Left kidney (tissue), 2 donors: ENCODE measurements around the gene GATAD2A. TPM values are rescaled to one million over a fixed set of nuclear protein-coding genes. Genes with fewer than 3 reads are reported as not detected.

Experiments
- DNase-seq: peaks from one replicate; pipeline ENCODE4 v3.0.0-alpha.2; 2013
- polyA plus RNA-seq: library from polyadenylated mRNA; unstranded; fragments of 120-200 nt; gene quantifications from one replicate; pipeline ENCODE4 v1.2.1, GENCODE V29; 2013; ENCODE audit not compliant: insufficient read length

The GATAD2A gene
- polyA plus RNA-seq, 1 donor = 43.1 TPM

GRCh38 chr19:19544257-19544953 is 138.9 kb downstream of the GATAD2A start:
- DNase-seq = no peak

- no peak for DNase-seq
Measured at GRCh38 chr19:19544954-19545591, 139.6 kb downstream of the GATAD2A start.

GRCh38 chr19:19545707-19546106 is 140.2 kb downstream of the GATAD2A start:
- DNase-seq = no peak

- DNase-seq = no peak
Measured at GRCh38 chr19:19546751-19547162, 141.3 kb downstream of the GATAD2A start.

GRCh38 chr19:19547674-19548336 is 142.3 kb downstream of the GATAD2A start:
- DNase-seq = no peak

- DNase-seq = no peak
Measured at GRCh38 chr19:19548915-19549759, 143.7 kb downstream of the GATAD2A start.

GRCh38 chr19:19549804-19550464 is 144.5 kb downstream of the GATAD2A start:
- DNase-seq = no peak

GRCh38 chr19:19550485-19550929 is 145.0 kb downstream of the GATAD2A start:
- DNase-seq = no peak

- DNase-seq = no peak
Measured at GRCh38 chr19:19550972-19551852, 145.7 kb downstream of the GATAD2A start.

- DNase-seq = no peak
Measured at GRCh38 chr19:19551853-19552192, 146.3 kb downstream of the GATAD2A start.

- DNase-seq = no peak
Measured at GRCh38 chr19:19552798-19553197, 147.3 kb downstream of the GATAD2A start.

- DNase-seq = no peak
Measured at GRCh38 chr19:19553670-19554069, 148.2 kb downstream of the GATAD2A start.

GRCh38 chr19:19554074-19555023 is 148.9 kb downstream of the GATAD2A start:
- no peak for DNase-seq

GRCh38 chr19:19558055-19558454 is 152.6 kb downstream of the GATAD2A start:
- no peak for DNase-seq

Other genes with a start within 250 kb of the GATAD2A start
- gene MEF2B, start 235.4 kb upstream of the GATAD2A start, polyA plus RNA-seq = 1.8 TPM
- gene BORCS8, start 213.5 kb upstream of the GATAD2A start, polyA plus RNA-seq = 18.7 TPM
- 62.1 TPM for gene RFXANK, start 213.4 kb upstream of the GATAD2A start, polyA plus RNA-seq
- gene NR2C2AP, start 202.3 kb upstream of the GATAD2A start, polyA plus RNA-seq = 11.4 TPM
- gene NCAN, start 193.7 kb upstream of the GATAD2A start, polyA plus RNA-seq = 0.05 TPM
- 3.4 TPM for gene TM6SF2, start 132.4 kb upstream of the GATAD2A start, polyA plus RNA-seq
- 57.4 TPM for gene SUGP1, start 85.2 kb upstream of the GATAD2A start, polyA plus RNA-seq
- gene MAU2, start 84.8 kb upstream of the GATAD2A start, polyA plus RNA-seq = 70.1 TPM
- 0.91 TPM for gene TSSK6, start 109.9 kb downstream of the GATAD2A start, polyA plus RNA-seq
- 225 TPM for gene NDUFA13, start 110.5 kb downstream of the GATAD2A start, polyA plus RNA-seq
- gene YJEFN3, start 123.2 kb downstream of the GATAD2A start, polyA plus RNA-seq = 11.6 TPM
- gene CILP2, start 132.6 kb downstream of the GATAD2A start, polyA plus RNA-seq = 0.17 TPM
- gene PBX4, start 213.0 kb downstream of the GATAD2A start, polyA plus RNA-seq = 6.1 TPM
- gene LPAR2, start 222.5 kb downstream of the GATAD2A start, polyA plus RNA-seq = 26.1 TPM
- 5.7 TPM for gene GMIP, start 238.0 kb downstream of the GATAD2A start, polyA plus RNA-seq